A673 (cell line): ENCODE data around the gene CACNA2D1. TPM values are rescaled to one million over a fixed set of nuclear protein-coding genes. Genes with fewer than 3 reads are reported as not detected.

Experiments used
- BruUV-seq: library from RNA; stranded (reverse); fragments of 400-500 nt; replicated peaks from 2 replicates; lab custom pipeline; 2021; lab: Mats Ljungman, UMichigan
- CTCF ChIA-PET: fragments of 300-600 bp; sonication (Branson Sonifier 250); formaldehyde crosslinking; loops from one replicate; lab custom pipeline; 2022; ENCODE audit warnings: antibody characterized with exemption; lab: Charles Lee
- POLR2A ChIA-PET: fragments of 300-600 bp; sonication (Branson Sonifier 250); formaldehyde crosslinking; loops from one replicate; lab custom pipeline; 2022; ENCODE audit warnings: antibody characterized with exemption; ENCODE audit not compliant: low non-redundant PET; lab: Charles Lee
- DNase-seq: peaks from one replicate; pipeline ENCODE4 v3.0.0-alpha.2; 2015; ENCODE audit warnings: low spot score
- H3K27ac ChIP-seq: fragments of 200-600 bp; sonication (generic); 2 replicates; pipeline ENCODE4 v1.5.1; 2016; ENCODE audit warnings: mixed run types, low read depth, mild to moderate bottlenecking, mixed read lengths, antibody characterized with exemption, low read length; ENCODE audit not compliant: poor library complexity, severe bottlenecking
- H3K27me3 ChIP-seq: fragments of 200-600 bp; sonication (generic); replicated peaks from 2 replicates; pipeline ENCODE4 v1.6.1; 2017; ENCODE audit warnings: mixed run types, low read depth, mild to moderate bottlenecking, mixed read lengths, antibody characterized with exemption, low read length; ENCODE audit not compliant: insufficient read depth, poor library complexity
- H3K36me3 ChIP-seq: fragments of 200-600 bp; sonication (generic); 2 replicates; pipeline ENCODE4 v1.6.1; 2016; ENCODE audit warnings: mixed run types, mild to moderate bottlenecking, mixed read lengths, antibody characterized with exemption, low read length; ENCODE audit not compliant: insufficient read depth, poor library complexity, severe bottlenecking
- H3K4me1 ChIP-seq: fragments of 200-600 bp; sonication (generic); 2 replicates; pipeline ENCODE4 v1.6.1; 2017; ENCODE audit warnings: mixed run types, mild to moderate bottlenecking, mixed read lengths, antibody characterized with exemption, low read length; ENCODE audit not compliant: insufficient read depth, poor library complexity, severe bottlenecking
- H3K4me3 ChIP-seq: fragments of 200-600 bp; sonication (generic); 2 replicates; pipeline ENCODE4 v1.5.1; 2016; ENCODE audit warnings: low read depth, mixed run types, mild to moderate bottlenecking, mixed read lengths, low read length; ENCODE audit not compliant: poor library complexity, severe bottlenecking
- H3K9me3 ChIP-seq: fragments of 200-600 bp; sonication (generic); 2 replicates; pipeline ENCODE4 v1.6.1; 2016; ENCODE audit warnings: mixed run types, low read depth, mild to moderate bottlenecking, mixed read lengths, antibody characterized with exemption, low read length; ENCODE audit not compliant: poor library complexity, severe bottlenecking
- CTCF ChIP-seq: fragments of 300-800, 200-600 bp; sonication (generic); conservative IDR thresholded peaks from 2 replicates; pipeline ENCODE4 v1.5.1; 2017; ENCODE audit warnings: low read depth, mild to moderate bottlenecking, antibody characterized with exemption, low read length, moderate library complexity, mixed read lengths
- EZH2 ChIP-seq: fragments of 200-600 bp; sonication (generic); IDR thresholded peaks from 2 replicates; pipeline ENCODE4 v1.6.1; 2017; ENCODE audit warnings: borderline replicate concordance, low read depth, mild to moderate bottlenecking, mixed read lengths, antibody characterized with exemption, low read length; ENCODE audit not compliant: poor library complexity, severe bottlenecking
- intact Hi-C: fragments of 100-400 bp; cut with micrococcal nuclease; formaldehyde crosslinking; loops from one replicate; pipeline ENCODE4 v1.10.0; 2022; ENCODE audit not compliant: unreplicated experiment
- total RNA-seq: library from RNA; stranded (reverse); gene quantifications from 2 replicates; pipeline ENCODE4 v1.2.3, GENCODE V29; 2021

The CACNA2D1 gene
- total RNA-seq, 1 experiment from 2014 or later, result 49.1 TPM

- POLR2A ChIA-PET, result no interaction called here
- no TSS peak for BruUV-seq
- H3K36me3 ChIP-seq, result no peaks in the 10 kb centered on the region
- CTCF ChIA-PET, result no interaction called here
- no peaks in the 10 kb centered on the region for H3K27me3 ChIP-seq
- TF ChIP-seq CTCF (no peak), EZH2 (no peak)
- intact Hi-C loops, result no loop called here
- peaks cover 46% of the 10 kb centered on the region for H3K4me1 ChIP-seq
- H3K4me3 ChIP-seq, result no peak overlapping the region
- no peaks in the 10 kb centered on the region for H3K9me3 ChIP-seq
- no peak for DNase-seq
- H3K27ac ChIP-seq, result no peak overlapping the region
Measured at GRCh38 chr7:82110146-82110840, 333.3 kb downstream of the CACNA2D1 start.

GRCh38 chr7:82109288-82109687 lies 334.3 kb downstream of the CACNA2D1 start:
- Histone ChIP-seq H3K4me1 (peaks cover 47% of the 10 kb centered on the region), H3K9me3 (no peaks in the 10 kb centered on the region), H3K27ac (no peak overlapping the region), H3K27me3 (no peaks in the 10 kb centered on the region), H3K36me3 (no peaks in the 10 kb centered on the region), H3K4me3 (no peak overlapping the region)
- no TSS peak for BruUV-seq
- DNase-seq, result peak; percentile 50
- intact Hi-C loops, result no loop called here
- TF ChIP-seq CTCF (no peak), EZH2 (no peak)
- ChIA-PET POLR2A (no interaction called here), CTCF (no interaction called here)

DNA sequence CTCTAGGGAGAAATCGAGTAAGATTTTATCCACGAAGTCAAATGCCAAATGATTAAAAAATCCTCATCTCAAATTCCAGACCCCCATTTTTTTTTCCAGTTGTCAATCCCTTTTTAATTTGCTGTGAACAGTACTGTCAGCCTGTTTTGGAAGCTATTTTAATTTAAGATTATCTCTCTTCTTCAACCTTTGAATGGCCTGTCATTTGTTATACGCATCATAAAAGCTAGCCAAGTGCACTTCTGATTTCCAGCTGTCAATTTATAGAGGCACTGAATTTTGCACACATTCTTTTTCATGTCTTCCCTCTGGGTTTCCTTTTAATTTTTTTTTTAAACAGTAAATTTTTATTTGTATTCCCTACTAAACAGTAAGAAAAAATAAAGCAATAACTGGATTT lies 337.4 kb downstream of the CACNA2D1 start:
- intact Hi-C loops, result no loop called here
- Histone ChIP-seq H3K4me1 (peaks cover 35% of the 10 kb centered on the region), H3K4me3 (no peak overlapping the region), H3K27ac (no peak overlapping the region), H3K36me3 (no peaks in the 10 kb centered on the region), H3K27me3 (no peaks in the 10 kb centered on the region), H3K9me3 (no peaks in the 10 kb centered on the region)
- TF ChIP-seq EZH2 (no peak), CTCF (no peak)
- POLR2A ChIA-PET, result no interaction called here
- no TSS peak for BruUV-seq
- CTCF ChIA-PET, result no interaction called here
- DNase-seq, result no peak
